Measurements from ENCODE around the gene PCNX1. TPM values are rescaled to one million over a fixed set of nuclear protein-coding genes. Genes with fewer than 3 reads are reported as not detected.
"Not testable (repeated sequence)": the region's sequence is repeated elsewhere in the genome, so short reads cannot be mapped to it uniquely, and the experiment has no call there.

The PCNX1 gene
- total RNA-seq, 1 donor from 2014 or later: 46.2 TPM

- intact Hi-C loops (cut with DNase I): loop anchor here (5.0 kb wide), 3 partner anchors 63 to 92 kb away; no protein-coding TSS in a partner anchor
- DNase-seq (ENCODE audit: low spot score): no peak
Measured at GRCh38 chr14:70908935-70909641, 1.8 kb downstream of the PCNX1 start.

- DNase-seq (ENCODE audit: low spot score): no peak
- intact Hi-C loops (cut with DNase I): loop anchor here (5.0 kb wide), 3 partner anchors 62 to 93 kb away; no protein-coding TSS in a partner anchor
Measured at GRCh38 chr14:70909733-70910614, 2.7 kb downstream of the PCNX1 start.

- DNase-seq (ENCODE audit: low spot score): no peak
- intact Hi-C loops (cut with DNase I): no loop called here
Measured at GRCh38 chr14:70915415-70915814, 8.2 kb downstream of the PCNX1 start.

- DNase-seq (ENCODE audit: low spot score): no peak
- intact Hi-C loops (cut with DNase I): no loop called here
Measured at GRCh38 chr14:70916300-70916699, 9.0 kb downstream of the PCNX1 start.

GRCh38 chr14:70916799-70917198, 9.5 kb downstream of the PCNX1 start:
- DNase-seq (ENCODE audit: low spot score): no peak
- intact Hi-C loops (cut with DNase I): no loop called here

- intact Hi-C loops (cut with DNase I): no loop called here
- no peak for DNase-seq (ENCODE audit: low spot score)
Measured at GRCh38 chr14:70917633-70918032, 10.4 kb downstream of the PCNX1 start.

- intact Hi-C loops (cut with DNase I): no loop called here
Measured at GRCh38 chr14:70919774-70920173, 12.5 kb downstream of the PCNX1 start.

GRCh38 chr14:70920608-70921007, 13.3 kb downstream of the PCNX1 start:
- intact Hi-C loops (cut with DNase I): no loop called here
- DNase-seq (ENCODE audit: low spot score): no peak

More at GRCh38 chr14:70919774-70920173, 12.5 kb downstream of the PCNX1 start:
- no peak for DNase-seq (ENCODE audit: low spot score)

- intact Hi-C loops (cut with DNase I): no loop called here
Measured at GRCh38 chr14:70921669-70922068, 14.4 kb downstream of the PCNX1 start.

GRCh38 chr14:70924521-70924920, 17.3 kb downstream of the PCNX1 start:
- no peak for DNase-seq (ENCODE audit: low spot score)
- intact Hi-C loops (cut with DNase I): no loop called here

More at GRCh38 chr14:70921669-70922068, 14.4 kb downstream of the PCNX1 start:
- no peak for DNase-seq (ENCODE audit: low spot score)

- intact Hi-C loops (cut with DNase I): no loop called here
- no peak for DNase-seq (ENCODE audit: low spot score)
Measured at GRCh38 chr14:70926235-70926830, 19.1 kb downstream of the PCNX1 start.

GRCh38 chr14:70931008-70931407, 23.7 kb downstream of the PCNX1 start:
- no peak for DNase-seq (ENCODE audit: low spot score)
- intact Hi-C loops (cut with DNase I): no loop called here

GRCh38 chr14:70934084-70934483, 26.8 kb downstream of the PCNX1 start:
- intact Hi-C loops (cut with DNase I): no loop called here
- no peak for DNase-seq (ENCODE audit: low spot score)

- intact Hi-C loops (cut with DNase I): no loop called here
- no peak for DNase-seq (ENCODE audit: low spot score)
Measured at GRCh38 chr14:70934502-70935134, 27.4 kb downstream of the PCNX1 start.

- DNase-seq (ENCODE audit: low spot score): no peak
- intact Hi-C loops (cut with DNase I): no loop called here
Measured at GRCh38 chr14:70935135-70935534, 27.9 kb downstream of the PCNX1 start.

- intact Hi-C loops (cut with DNase I); DNase-seq (ENCODE audit: low spot score): not testable (repeated sequence)
Measured at GRCh38 chr14:70939693-70940092, 32.4 kb downstream of the PCNX1 start.

GRCh38 chr14:70941637-70942341, 34.5 kb downstream of the PCNX1 start:
- intact Hi-C loops (cut with DNase I); DNase-seq (ENCODE audit: low spot score): not testable (repeated sequence)

- intact Hi-C loops (cut with DNase I): no loop called here
- DNase-seq (ENCODE audit: low spot score): no peak
Measured at GRCh38 chr14:70942342-70942706, 35.1 kb downstream of the PCNX1 start.

GRCh38 chr14:70942721-70943120, 35.5 kb downstream of the PCNX1 start:
- intact Hi-C loops (cut with DNase I); DNase-seq (ENCODE audit: low spot score): not testable (repeated sequence)
